Kidney (tissue), 14 donors: ENCODE results near the gene ZNF783. TPM values are rescaled to one million over a fixed set of nuclear protein-coding genes. Genes with fewer than 3 reads are reported as not detected.

Experiments used
- DNase-seq, 5 donors: peaks; one replicate each; pipeline ENCODE4 v3.0.0-alpha.2; 2013 to 2020
- FAIRE-seq: peaks from 2 replicates; lab custom pipeline; 2012; peaks lifted over from hg19 to GRCh38; lab: Jason Lieb, UNC
- H3K27ac ChIP-seq, 2 donors: one replicate each; pipeline ENCODE4 v1.7.0; 2013; ENCODE audit warnings: low read depth in 2 of 2, low read length in 2 of 2, inconsistent platforms in 1 of 2
- H3K27me3 ChIP-seq: one replicate; pipeline ENCODE4 v1.7.1; 2013; ENCODE audit warnings: low read length, inconsistent platforms; ENCODE audit not compliant: control insufficient read depth, insufficient read depth
- H3K36me3 ChIP-seq, 3 donors: one replicate each; pipeline versions ENCODE4 v1.7.0 to v1.7.1; 2013; ENCODE audit warnings: low read length in 3 of 3, control low read depth in 1 of 3, inconsistent platforms in 1 of 3; ENCODE audit not compliant: insufficient read depth in 3 of 3, control insufficient read depth in 2 of 3
- H3K4me1 ChIP-seq, 3 donors: one replicate each; pipeline versions ENCODE4 v1.7.0 to v1.7.1; 2013; ENCODE audit warnings: low read length in 3 of 3, inconsistent platforms in 1 of 3, low read depth in 1 of 3; ENCODE audit not compliant: control insufficient read depth in 2 of 3, insufficient read depth in 2 of 3
- H3K4me3 ChIP-seq, 3 donors: one replicate each; pipeline versions ENCODE4 v1.7.0 to v1.8.1; 2013; ENCODE audit warnings: low read length in 3 of 3, control low read depth in 1 of 3, inconsistent platforms in 1 of 3
- H3K9ac ChIP-seq, 3 donors: one replicate each; pipeline versions ENCODE4 v1.7.0 to v1.7.1; 2013; ENCODE audit warnings: low read length in 3 of 3, control low read depth in 1 of 3, inconsistent platforms in 1 of 3
- H3K9me3 ChIP-seq, 3 donors: one replicate each; pipeline versions ENCODE4 v1.7.0 to v1.7.1; 2013; ENCODE audit warnings: low read length in 3 of 3, control low read depth in 1 of 3, inconsistent platforms in 1 of 3; ENCODE audit not compliant: control insufficient read depth in 2 of 3, insufficient read depth in 1 of 3
- intact Hi-C: fragments of 100-400 bp; cut with DNase I; formaldehyde crosslinking; loops from one replicate; pipeline ENCODE4 v1.11.1; 2022
- polyA plus RNA-seq: library from polyadenylated mRNA; stranded (reverse); fragments of 350-450 nt; fragmentation: Illumina TruSeq; extraction: RNeasy Lipid Tissue Mini Kit (QIAGEN cat#74804); gene quantifications from one replicate; pipeline ENCODE4 v1.2.3, GENCODE V29; 2014; ENCODE audit warnings: low read depth, low replicate concordance; ENCODE audit not compliant: insufficient read depth
- total RNA-seq: library from RNA; stranded (reverse); fragmentation: NEBNext Ultra II Directional; extraction: Animal tissue kit (Norgen Biotek cat#: 25700); gene quantifications from one replicate; pipeline ENCODE4 v1.2.1, GENCODE V29; 2021
- TF ChIP-seq, protein P1 (sequence below): IDR thresholded peaks from 3 replicates; pipeline ENCODE4 v1.5.1; 2012; ENCODE audit warnings: mild to moderate bottlenecking, moderate library complexity, borderline replicate concordance; ENCODE audit not compliant: insufficient read depth; ENCODE audit errors: extremely low read depth
- donor health status: control.
- donor health status: control.
- donor health status: control.
- donor health status: control.
- donor health status: control.
- donor health status: DM: yes; HTN: yes; CAD: no.
- donor health status: Normal renal cell carcinoma (clear cell type).

The ZNF783 gene
- total and polyA plus RNA-seq, 2 donors from 2014 or later = 3.6 to 21.8 TPM

- H3K4me3 ChIP-seq = no peak overlapping the region
- no peaks in the 10 kb centered on the region for H3K4me1 ChIP-seq
- TF ChIP-seq, protein P1, sequence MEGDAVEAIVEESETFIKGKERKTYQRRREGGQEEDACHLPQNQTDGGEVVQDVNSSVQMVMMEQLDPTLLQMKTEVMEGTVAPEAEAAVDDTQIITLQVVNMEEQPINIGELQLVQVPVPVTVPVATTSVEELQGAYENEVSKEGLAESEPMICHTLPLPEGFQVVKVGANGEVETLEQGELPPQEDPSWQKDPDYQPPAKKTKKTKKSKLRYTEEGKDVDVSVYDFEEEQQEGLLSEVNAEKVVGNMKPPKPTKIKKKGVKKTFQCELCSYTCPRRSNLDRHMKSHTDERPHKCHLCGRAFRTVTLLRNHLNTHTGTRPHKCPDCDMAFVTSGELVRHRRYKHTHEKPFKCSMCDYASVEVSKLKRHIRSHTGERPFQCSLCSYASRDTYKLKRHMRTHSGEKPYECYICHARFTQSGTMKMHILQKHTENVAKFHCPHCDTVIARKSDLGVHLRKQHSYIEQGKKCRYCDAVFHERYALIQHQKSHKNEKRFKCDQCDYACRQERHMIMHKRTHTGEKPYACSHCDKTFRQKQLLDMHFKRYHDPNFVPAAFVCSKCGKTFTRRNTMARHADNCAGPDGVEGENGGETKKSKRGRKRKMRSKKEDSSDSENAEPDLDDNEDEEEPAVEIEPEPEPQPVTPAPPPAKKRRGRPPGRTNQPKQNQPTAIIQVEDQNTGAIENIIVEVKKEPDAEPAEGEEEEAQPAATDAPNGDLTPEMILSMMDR = no peak
- no peaks in the 10 kb centered on the region for H3K9me3 ChIP-seq
- H3K36me3 ChIP-seq = no peaks in the 10 kb centered on the region
- FAIRE-seq = no peak
- no peak for DNase-seq
- intact Hi-C loops = no loop called here
- no peak overlapping the region for H3K27ac ChIP-seq
- no peak overlapping the region for H3K9ac ChIP-seq
- no peaks in the 10 kb centered on the region for H3K27me3 ChIP-seq
These were observed 52.0 kb downstream of the ZNF783 start for GRCh38 chr7:149313981-149314380.

DNA sequence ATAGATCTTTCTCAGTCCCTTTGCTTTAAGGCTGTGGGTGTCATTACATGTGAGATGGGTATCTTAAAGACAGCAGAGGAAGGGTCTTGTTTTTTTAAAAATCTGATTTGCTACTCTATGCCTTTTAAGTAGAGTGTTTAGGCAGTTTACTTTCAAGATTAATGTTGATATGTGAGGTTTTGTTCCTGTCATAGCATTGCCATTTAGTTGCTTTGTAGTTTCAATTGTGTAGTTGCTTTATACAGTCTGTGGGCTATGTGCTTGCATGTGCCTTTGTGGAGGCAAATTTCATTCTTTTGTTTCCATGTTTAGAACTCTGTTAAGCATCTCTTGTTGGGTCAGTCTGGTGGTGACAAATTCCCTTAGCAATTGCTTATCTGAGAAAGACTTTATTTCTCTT is 54.6 kb downstream of the ZNF783 start:
- H3K4me1 ChIP-seq = no peaks in the 10 kb centered on the region
- DNase-seq = no peak
- no peaks in the 10 kb centered on the region for H3K27me3 ChIP-seq
- TF ChIP-seq, protein P1 = no peak
- no peaks in the 10 kb centered on the region for H3K9me3 ChIP-seq
- H3K4me3 ChIP-seq = no peak overlapping the region
- no peak overlapping the region for H3K27ac ChIP-seq
- H3K9ac ChIP-seq = no peak overlapping the region
- FAIRE-seq = no peak
- intact Hi-C loops = no loop called here
- H3K36me3 ChIP-seq = no peaks in the 10 kb centered on the region

DNA sequence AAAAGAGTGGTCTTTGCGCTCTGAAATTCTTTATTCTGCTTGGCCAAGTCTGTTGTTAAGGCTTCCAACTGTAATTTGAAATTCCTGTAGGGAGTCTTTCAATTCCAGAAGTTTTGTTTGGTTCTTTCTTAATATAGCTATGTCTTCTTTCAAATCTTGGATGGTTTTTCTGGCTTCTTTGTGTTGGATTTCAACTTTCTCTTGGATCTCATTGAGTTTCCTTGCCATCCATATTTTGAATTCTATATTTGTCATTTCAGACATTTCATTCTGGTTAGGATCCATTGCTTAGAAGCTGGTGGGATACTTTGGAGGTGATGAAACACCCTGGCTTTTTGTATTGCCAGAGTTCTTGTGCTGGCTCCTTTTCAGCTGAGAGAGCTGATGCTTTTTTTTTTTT is 55.5 kb downstream of the ZNF783 start:
- no peak for DNase-seq
- H3K27me3 ChIP-seq = no peaks in the 10 kb centered on the region
- no peak for FAIRE-seq

More for the DNA sequence above, 55.5 kb downstream of the ZNF783 start:
- no peak overlapping the region for H3K27ac ChIP-seq
- TF ChIP-seq, protein P1 = no peak
- H3K9ac ChIP-seq = no peak overlapping the region
- intact Hi-C loops = no loop called here
- H3K36me3 ChIP-seq = no peaks in the 10 kb centered on the region
- no peaks in the 10 kb centered on the region for H3K9me3 ChIP-seq
- no peak overlapping the region for H3K4me3 ChIP-seq
- H3K4me1 ChIP-seq = no peaks in the 10 kb centered on the region
